Erythroblast (primary cell): ENCODE data around the gene ZNF630.
"Not testable (repeated sequence)": the region's sequence is repeated elsewhere in the genome, so short reads cannot be mapped to it uniquely, and the experiment has no call there.

Source experiments
- GATA1 ChIP-seq: IDR thresholded peaks from 2 replicates; pipeline ENCODE4 v1.6.1; 2011; ENCODE audit warnings: low read depth, mild to moderate bottlenecking, control low read depth, low read length, moderate library complexity
- POLR2A ChIP-seq: IDR thresholded peaks from 2 replicates; pipeline ENCODE4 v1.6.1; 2011; ENCODE audit warnings: mild to moderate bottlenecking, low read length

DNA sequence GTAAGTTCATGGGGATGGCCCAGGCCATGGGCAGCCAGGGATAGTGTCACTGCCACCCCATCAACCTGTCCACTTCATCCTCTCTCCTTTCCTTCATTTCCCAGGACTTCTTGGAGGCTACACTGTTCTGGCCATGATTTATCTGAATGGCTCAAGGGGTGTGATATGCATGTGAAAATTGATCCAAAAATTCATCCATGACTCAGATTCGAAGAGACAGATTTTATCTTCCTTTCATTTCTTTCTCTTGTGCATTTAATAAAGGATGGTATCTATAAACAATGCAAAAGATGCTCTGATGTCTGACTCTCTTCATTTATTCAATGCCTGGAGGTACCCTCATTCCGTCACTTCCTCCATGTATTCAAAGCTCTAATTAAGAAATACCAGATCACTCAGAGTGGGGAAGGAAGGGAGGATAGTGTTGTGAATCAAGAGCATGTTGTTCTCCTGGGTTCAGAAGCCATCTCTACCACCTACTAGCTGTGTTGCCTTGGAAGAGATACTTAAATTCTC, 61.9 kb downstream of the ZNF630 start:
- TF ChIP-seq POLR2A, GATA1: not testable (repeated sequence)
